ENCODE measurements around the gene AIF1L. TPM values are rescaled to one million over a fixed set of nuclear protein-coding genes. Genes with fewer than 3 reads are reported as not detected.

AIF1L gene
- total RNA-seq, 1 experiment from 2014 or later = 23.7 TPM

DNA sequence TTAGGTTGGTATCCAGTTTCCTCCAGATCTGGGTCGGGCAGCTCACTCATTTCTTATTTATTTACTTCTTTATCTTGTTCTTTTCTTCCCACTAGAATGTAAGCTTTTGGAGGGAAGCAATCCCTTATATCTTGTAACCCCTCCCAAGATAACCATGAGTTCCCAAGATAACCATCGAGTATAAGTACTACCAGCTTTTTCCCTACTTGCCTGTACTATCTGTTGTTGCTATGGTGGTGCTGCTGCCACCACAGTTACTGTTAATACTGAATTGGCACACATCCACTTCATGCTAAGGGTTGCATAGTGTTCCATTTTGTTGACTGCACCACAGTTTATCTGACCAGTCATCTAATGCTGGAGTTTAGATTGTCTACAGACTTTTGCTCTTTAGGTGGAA lies 48.9 kb downstream of the AIF1L start:
- POLR2A ChIA-PET (ENCODE audit: unreplicated experiment) = no interaction called here
- ATAC-seq (no peak), DNase-seq (no peak)
- no peak overlapping the region for H2AFZ ChIP-seq (ENCODE audit: low read length)
- H3F3A ChIP-seq (ENCODE audit: low read length, unreplicated experiment) = no peaks in the 10 kb centered on the region
- no peak overlapping the region for H3K9ac ChIP-seq (ENCODE audit: low read length)
- H3K4me2 ChIP-seq (ENCODE audit: low read length) = no peak overlapping the region
- H3K79me2 ChIP-seq (ENCODE audit: low read length) = no peaks in the 10 kb centered on the region
- peaks cover 63% of the 10 kb centered on the region for H3K36me3 ChIP-seq (ENCODE audit: low read depth, low read length)
- no TSS peak for BruUV-seq (replicated peaks)
- intact Hi-C loops (cut with micrococcal nuclease) = no loop called here
- no peaks in the 10 kb centered on the region for H4K20me1 ChIP-seq (ENCODE audit: low read length)
- no peak overlapping the region for H3K4me3 ChIP-seq (ENCODE audit: low read length)
- H3K27ac ChIP-seq (ENCODE audit: low read length) = no peak overlapping the region
- H3K4me1 ChIP-seq (ENCODE audit: insufficient read depth, low read length) = no peaks in the 10 kb centered on the region
- H3K27me3 ChIP-seq (ENCODE audit: low read length) = no peaks in the 10 kb centered on the region
- H3K9me2 ChIP-seq (replicated peaks; ENCODE audit: low read length) = no peaks in the 10 kb centered on the region
- CTCF ChIA-PET = no interaction called here
- TF ChIP-seq EZH2phosphoT487 (IDR thresholded peaks at IDR 0.05; ENCODE audit: borderline replicate concordance, low read length) (no peak), EZH2 (IDR thresholded peaks at IDR 0.05; ENCODE audit: low read length, unreplicated experiment) (no peak)
- TF ChIP-seq, protein P1, sequence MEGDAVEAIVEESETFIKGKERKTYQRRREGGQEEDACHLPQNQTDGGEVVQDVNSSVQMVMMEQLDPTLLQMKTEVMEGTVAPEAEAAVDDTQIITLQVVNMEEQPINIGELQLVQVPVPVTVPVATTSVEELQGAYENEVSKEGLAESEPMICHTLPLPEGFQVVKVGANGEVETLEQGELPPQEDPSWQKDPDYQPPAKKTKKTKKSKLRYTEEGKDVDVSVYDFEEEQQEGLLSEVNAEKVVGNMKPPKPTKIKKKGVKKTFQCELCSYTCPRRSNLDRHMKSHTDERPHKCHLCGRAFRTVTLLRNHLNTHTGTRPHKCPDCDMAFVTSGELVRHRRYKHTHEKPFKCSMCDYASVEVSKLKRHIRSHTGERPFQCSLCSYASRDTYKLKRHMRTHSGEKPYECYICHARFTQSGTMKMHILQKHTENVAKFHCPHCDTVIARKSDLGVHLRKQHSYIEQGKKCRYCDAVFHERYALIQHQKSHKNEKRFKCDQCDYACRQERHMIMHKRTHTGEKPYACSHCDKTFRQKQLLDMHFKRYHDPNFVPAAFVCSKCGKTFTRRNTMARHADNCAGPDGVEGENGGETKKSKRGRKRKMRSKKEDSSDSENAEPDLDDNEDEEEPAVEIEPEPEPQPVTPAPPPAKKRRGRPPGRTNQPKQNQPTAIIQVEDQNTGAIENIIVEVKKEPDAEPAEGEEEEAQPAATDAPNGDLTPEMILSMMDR (conservative IDR thresholded peaks at IDR 0.05; ENCODE audit: low read depth, low read length) = no peak
- H3K9me3 ChIP-seq (ENCODE audit: low read length) = no peaks in the 10 kb centered on the region

DNA sequence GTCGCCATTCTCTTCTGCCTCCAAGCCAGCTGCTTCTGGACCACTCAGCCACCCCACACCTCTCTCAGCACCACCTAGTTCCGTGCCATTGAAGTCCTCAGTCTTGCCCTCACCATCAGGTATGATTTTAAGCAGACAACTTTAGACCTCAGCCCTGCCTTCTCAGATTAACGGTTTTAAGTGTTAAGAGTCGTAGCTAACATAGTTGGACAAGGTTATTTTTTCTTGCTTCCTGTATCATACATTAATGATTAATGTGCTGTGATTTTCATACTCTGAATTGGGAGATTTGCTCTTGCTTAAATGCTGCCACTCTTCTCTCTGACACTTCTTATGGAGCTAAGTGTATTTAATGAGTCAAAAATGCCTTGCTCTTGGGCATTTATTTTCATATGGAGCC lies 49.9 kb downstream of the AIF1L start:
- BruUV-seq (replicated peaks) = no TSS peak
- TF ChIP-seq EZH2 (IDR thresholded peaks at IDR 0.05; ENCODE audit: low read length, unreplicated experiment) = no peak
- TF ChIP-seq, protein P1 (conservative IDR thresholded peaks at IDR 0.05; ENCODE audit: low read depth, low read length) = no peak
- TF ChIP-seq EZH2phosphoT487 (IDR thresholded peaks at IDR 0.05; ENCODE audit: borderline replicate concordance, low read length) = no peak
- Histone ChIP-seq H2AFZ (ENCODE audit: low read length) (no peak overlapping the region), H3K9me3 (ENCODE audit: low read length) (no peaks in the 10 kb centered on the region), H3K79me2 (ENCODE audit: low read length) (no peaks in the 10 kb centered on the region), H3K9ac (ENCODE audit: low read length) (no peak overlapping the region), H3K27ac (ENCODE audit: low read length) (no peak overlapping the region), H4K20me1 (ENCODE audit: low read length) (no peaks in the 10 kb centered on the region), H3K4me1 (ENCODE audit: insufficient read depth, low read length) (no peaks in the 10 kb centered on the region), H3K9me2 (replicated peaks; ENCODE audit: low read length) (no peaks in the 10 kb centered on the region), H3K27me3 (ENCODE audit: low read length) (no peaks in the 10 kb centered on the region), H3K4me3 (ENCODE audit: low read length) (no peak overlapping the region), H3F3A (ENCODE audit: low read length, unreplicated experiment) (no peaks in the 10 kb centered on the region), H3K4me2 (ENCODE audit: low read length) (no peak overlapping the region), H3K36me3 (ENCODE audit: low read depth, low read length) (peaks cover 59% of the 10 kb centered on the region)
- ATAC-seq (no peak), DNase-seq (no peak)
- intact Hi-C loops (cut with micrococcal nuclease) = no loop called here
- ChIA-PET POLR2A (ENCODE audit: unreplicated experiment) (no interaction called here), CTCF (no interaction called here)

DNA sequence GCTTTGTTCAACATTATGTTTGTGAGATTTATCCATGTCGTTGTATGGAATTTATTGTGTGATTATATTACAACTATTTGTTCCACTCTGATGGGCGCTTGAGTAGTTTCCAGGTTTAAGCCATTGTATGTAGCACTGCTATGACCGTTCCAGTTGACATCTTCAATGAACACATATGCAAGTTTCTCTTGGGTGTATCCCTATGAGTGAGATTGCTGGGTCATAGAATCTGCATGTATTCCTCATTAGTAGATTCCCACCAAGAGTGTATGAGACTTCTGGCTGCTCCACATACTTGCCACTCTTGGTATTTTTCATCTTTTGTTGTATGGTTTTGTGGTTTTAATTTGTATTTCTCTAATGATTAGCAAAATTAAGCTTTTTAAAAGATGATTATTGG lies 51.9 kb downstream of the AIF1L start:
- no peak for DNase-seq
- no peaks in the 10 kb centered on the region for H4K20me1 ChIP-seq (ENCODE audit: low read length)
- no peaks in the 10 kb centered on the region for H3K4me1 ChIP-seq (ENCODE audit: insufficient read depth, low read length)
- intact Hi-C loops (cut with micrococcal nuclease) = no loop called here
- no peak overlapping the region for H3K4me2 ChIP-seq (ENCODE audit: low read length)
- no peak overlapping the region for H2AFZ ChIP-seq (ENCODE audit: low read length)
- no peak overlapping the region for H3K9ac ChIP-seq (ENCODE audit: low read length)
- no peaks in the 10 kb centered on the region for H3K9me3 ChIP-seq (ENCODE audit: low read length)
- CTCF ChIA-PET = no interaction called here
- BruUV-seq (replicated peaks) = no TSS peak
- POLR2A ChIA-PET (ENCODE audit: unreplicated experiment) = no interaction called here
- TF ChIP-seq, protein P1 (conservative IDR thresholded peaks at IDR 0.05; ENCODE audit: low read depth, low read length) = no peak
- TF ChIP-seq EZH2phosphoT487 (IDR thresholded peaks at IDR 0.05; ENCODE audit: borderline replicate concordance, low read length) (no peak), EZH2 (IDR thresholded peaks at IDR 0.05; ENCODE audit: low read length, unreplicated experiment) (no peak)
- H3K36me3 ChIP-seq (ENCODE audit: low read depth, low read length) = peaks cover 65% of the 10 kb centered on the region
- H3K27me3 ChIP-seq (ENCODE audit: low read length) = no peaks in the 10 kb centered on the region
- no peaks in the 10 kb centered on the region for H3K79me2 ChIP-seq (ENCODE audit: low read length)
- H3F3A ChIP-seq (ENCODE audit: low read length, unreplicated experiment) = no peaks in the 10 kb centered on the region
- ATAC-seq = no peak
- no peak overlapping the region for H3K27ac ChIP-seq (ENCODE audit: low read length)
- no peaks in the 10 kb centered on the region for H3K9me2 ChIP-seq (replicated peaks; ENCODE audit: low read length)
- H3K4me3 ChIP-seq (ENCODE audit: low read length) = no peak overlapping the region

Data from PC-3 (cell line).